Activated T-cell treated with anti-CD3 and anti-CD28 coated beads, Interleukin-2, amount 50 U/mL, for 24 hours (primary cell): ENCODE measurements around the gene NGF.

Source experiments
- DNase-seq: peaks from one replicate; pipeline ENCODE4 v3.0.0-alpha.2; 2020
- H3K27ac Mint-ChIP-seq: 2 replicates; pipeline ENCODE4 v1.8.0; 2020; ENCODE audit warnings: mild to moderate bottlenecking, mixed read lengths
- H3K27me3 Mint-ChIP-seq: 2 replicates; pipeline ENCODE4 v1.8.0; 2020; ENCODE audit warnings: mixed read lengths
- H3K36me3 Mint-ChIP-seq: 2 replicates; pipeline ENCODE4 v1.8.0; 2020; ENCODE audit warnings: low read depth, mixed read lengths
- H3K4me1 Mint-ChIP-seq: 2 replicates; pipeline ENCODE4 v1.8.0; 2020; ENCODE audit warnings: low read depth, mixed read lengths
- H3K4me3 Mint-ChIP-seq: 2 replicates; pipeline ENCODE4 v1.8.0; 2020; ENCODE audit warnings: mild to moderate bottlenecking, moderate library complexity, mixed read lengths
- H3K9me3 Mint-ChIP-seq: 2 replicates; pipeline ENCODE4 v1.8.0; 2020; ENCODE audit warnings: mixed read lengths

The NGF gene

GRCh38 chr1:115288591-115289198 lies 49.4 kb downstream of the NGF start:
- DNase-seq: no peak

DNA sequence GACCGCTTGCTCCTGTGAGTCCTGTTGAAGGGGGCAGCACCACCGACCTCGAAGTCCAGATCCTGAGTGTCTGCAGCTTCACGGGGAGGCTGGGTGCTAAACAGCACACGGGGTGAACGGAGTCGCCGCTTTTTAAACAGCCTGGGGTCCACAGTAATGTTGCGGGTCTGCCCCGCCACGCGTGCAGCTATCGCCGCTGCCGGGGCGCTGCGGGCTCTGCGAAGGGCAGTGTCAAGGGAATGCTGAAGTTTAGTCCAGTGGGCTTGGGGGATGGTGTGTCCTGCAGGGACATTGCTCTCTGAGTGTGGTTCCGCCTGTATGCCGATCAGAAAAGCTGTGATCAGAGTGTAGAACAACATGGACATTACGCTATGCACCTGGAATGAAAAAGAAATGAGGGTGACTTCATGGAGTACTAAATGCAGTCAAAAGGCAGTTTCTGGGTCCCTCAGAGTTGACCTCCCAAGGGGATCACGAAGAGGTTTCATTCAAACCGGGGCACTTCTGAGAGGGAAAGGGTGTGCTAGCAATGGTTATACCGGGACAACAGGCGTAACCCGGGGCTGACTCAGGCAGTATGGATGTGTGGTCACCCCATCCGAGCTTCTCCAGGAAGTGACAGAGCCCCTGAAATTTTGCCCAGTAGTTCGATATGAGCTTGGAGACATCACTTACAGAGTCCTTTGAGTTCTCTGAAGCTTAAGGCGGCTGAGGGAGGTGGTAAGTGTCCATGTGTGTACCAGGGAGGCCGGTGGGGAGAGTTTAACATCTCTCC lies 51.4 kb downstream of the NGF start:
- Mint-ChIP-seq H3K27me3 (peaks cover 26% of the 10 kb centered on the region), H3K27ac (no peak overlapping the region), H3K4me3 (no peak overlapping the region), H3K4me1 (no peaks in the 10 kb centered on the region), H3K9me3 (no peaks in the 10 kb centered on the region), H3K36me3 (no peaks in the 10 kb centered on the region)
- no peak for DNase-seq

More at GRCh38 chr1:115288591-115289198, 49.4 kb downstream of the NGF start:
- Mint-ChIP-seq H3K4me1 (no peaks in the 10 kb centered on the region), H3K4me3 (no peak overlapping the region), H3K27ac (no peak overlapping the region), H3K36me3 (no peaks in the 10 kb centered on the region), H3K9me3 (no peaks in the 10 kb centered on the region), H3K27me3 (peaks cover 34% of the 10 kb centered on the region)

DNA sequence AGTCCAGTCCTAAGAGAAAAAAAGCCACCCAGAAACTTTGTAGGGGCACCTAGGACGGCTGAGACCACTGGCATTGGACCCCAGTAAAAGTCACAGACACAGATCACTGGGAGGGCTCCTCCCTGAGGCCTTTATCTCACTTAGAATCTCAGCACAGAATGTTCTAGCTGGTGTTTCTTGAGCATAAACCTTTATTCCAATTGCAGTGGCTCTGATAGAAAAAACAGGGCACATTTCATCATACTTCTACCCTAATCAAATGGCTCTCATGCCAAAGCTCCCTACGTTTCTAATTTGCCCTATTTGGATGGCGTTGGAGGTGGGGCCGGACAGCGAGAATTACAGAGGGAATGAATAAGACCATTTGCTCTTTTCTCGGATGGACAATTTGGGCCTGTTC lies 53.8 kb downstream of the NGF start:
- H3K27ac Mint-ChIP-seq: no peak overlapping the region
- H3K36me3 Mint-ChIP-seq: no peaks in the 10 kb centered on the region
- no peak overlapping the region for H3K4me3 Mint-ChIP-seq
- no peaks in the 10 kb centered on the region for H3K9me3 Mint-ChIP-seq
- peaks cover 27% of the 10 kb centered on the region for H3K27me3 Mint-ChIP-seq
- DNase-seq: no peak
- H3K4me1 Mint-ChIP-seq: peaks cover 3% of the 10 kb centered on the region

DNA sequence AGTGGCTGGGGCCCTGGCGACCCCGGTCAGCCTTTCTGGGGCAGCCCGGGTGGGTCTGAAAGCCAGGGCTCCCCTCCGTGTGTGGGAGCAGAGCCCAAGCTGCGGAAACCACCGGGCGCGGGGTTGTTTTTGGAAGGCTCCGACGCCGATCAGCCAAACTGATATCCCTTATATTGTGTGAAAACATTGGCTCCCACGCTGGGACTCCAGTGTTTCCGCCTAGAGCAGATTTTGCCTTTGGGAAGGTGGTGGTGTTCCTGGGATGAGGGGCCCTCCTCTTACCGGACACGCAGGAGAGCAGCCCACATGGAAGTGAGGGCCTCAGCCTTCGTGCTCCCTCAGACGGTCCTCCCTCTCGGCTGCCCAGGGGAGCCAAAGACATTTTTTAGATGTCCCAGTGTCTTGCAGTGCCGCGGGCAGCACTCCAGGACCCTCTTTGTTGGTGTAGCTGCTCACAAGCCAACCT lies 54.3 kb downstream of the NGF start:
- Mint-ChIP-seq H3K9me3 (no peaks in the 10 kb centered on the region), H3K4me1 (peaks cover 3% of the 10 kb centered on the region), H3K36me3 (no peaks in the 10 kb centered on the region), H3K27me3 (peaks cover 32% of the 10 kb centered on the region), H3K4me3 (no peak overlapping the region), H3K27ac (no peak overlapping the region)
- DNase-seq: no peak

DNA sequence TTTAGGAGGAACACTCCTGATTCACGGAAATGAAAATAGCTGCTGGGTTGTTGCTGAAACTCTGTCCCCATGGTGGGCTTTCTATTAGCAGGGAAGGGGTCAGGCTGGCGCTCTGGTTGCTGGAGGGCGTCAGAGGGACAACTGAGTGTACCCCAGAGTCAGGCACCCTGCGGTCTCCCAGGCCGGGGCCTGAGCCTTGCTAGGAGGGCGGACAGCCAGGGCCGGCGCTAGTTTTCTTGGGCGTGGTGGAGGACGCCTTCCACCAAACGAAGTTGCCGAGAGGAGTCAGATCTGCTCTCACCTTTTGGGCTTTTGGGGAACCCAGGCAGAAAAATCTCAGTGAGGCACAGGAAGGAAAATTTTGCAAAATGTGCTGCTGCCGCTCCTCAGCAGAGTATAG lies 54.8 kb downstream of the NGF start:
- Mint-ChIP-seq H3K4me3 (no peak overlapping the region), H3K36me3 (no peaks in the 10 kb centered on the region), H3K4me1 (peaks cover 3% of the 10 kb centered on the region), H3K27ac (no peak overlapping the region), H3K9me3 (no peaks in the 10 kb centered on the region), H3K27me3 (peaks cover 36% of the 10 kb centered on the region)
- no peak for DNase-seq

- Mint-ChIP-seq H3K27me3 (peaks cover 37% of the 10 kb centered on the region), H3K9me3 (no peaks in the 10 kb centered on the region), H3K36me3 (no peaks in the 10 kb centered on the region), H3K27ac (no peak overlapping the region), H3K4me3 (no peak overlapping the region), H3K4me1 (peaks cover 3% of the 10 kb centered on the region)
- DNase-seq: no peak
Measured at GRCh38 chr1:115282807-115283208, 55.2 kb downstream of the NGF start.

GRCh38 chr1:115281143-115281542 lies 56.9 kb downstream of the NGF start:
- Mint-ChIP-seq H3K27me3 (peaks cover 31% of the 10 kb centered on the region), H3K4me1 (peaks cover 9% of the 10 kb centered on the region), H3K4me3 (no peak overlapping the region), H3K9me3 (no peaks in the 10 kb centered on the region), H3K36me3 (no peaks in the 10 kb centered on the region), H3K27ac (no peak overlapping the region)
- DNase-seq: no peak

DNA sequence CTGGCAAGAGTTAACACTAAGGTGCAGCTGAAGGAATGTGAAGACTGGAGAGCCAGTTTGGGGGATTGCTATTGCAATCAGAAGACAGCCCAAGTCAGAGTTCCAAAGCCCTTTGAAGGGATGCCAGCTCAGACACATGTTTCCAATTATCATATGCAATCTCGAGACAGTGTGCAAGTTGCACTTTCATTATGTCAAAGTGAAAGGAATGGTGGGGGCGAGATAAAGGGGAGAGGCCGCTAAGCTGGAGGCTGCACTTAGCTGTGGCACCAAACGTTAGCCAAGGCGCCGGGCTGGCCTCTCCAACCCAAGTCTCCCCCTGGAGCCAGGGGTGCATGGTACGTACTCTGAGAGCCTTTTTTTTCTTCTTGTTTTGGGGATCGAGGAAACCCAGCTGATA lies 58.0 kb downstream of the NGF start:
- DNase-seq: no peak
- no peaks in the 10 kb centered on the region for H3K36me3 Mint-ChIP-seq
- H3K4me3 Mint-ChIP-seq: no peak overlapping the region
- peaks cover 9% of the 10 kb centered on the region for H3K4me1 Mint-ChIP-seq
- H3K27ac Mint-ChIP-seq: no peak overlapping the region
- H3K9me3 Mint-ChIP-seq: no peaks in the 10 kb centered on the region
- peaks cover 40% of the 10 kb centered on the region for H3K27me3 Mint-ChIP-seq

- Mint-ChIP-seq H3K27ac (no peak overlapping the region), H3K4me3 (no peak overlapping the region), H3K9me3 (no peaks in the 10 kb centered on the region), H3K36me3 (no peaks in the 10 kb centered on the region), H3K27me3 (peaks cover 50% of the 10 kb centered on the region), H3K4me1 (peaks cover 9% of the 10 kb centered on the region)
- DNase-seq: no peak
Measured at GRCh38 chr1:115278211-115278610, 59.8 kb downstream of the NGF start.

DNA sequence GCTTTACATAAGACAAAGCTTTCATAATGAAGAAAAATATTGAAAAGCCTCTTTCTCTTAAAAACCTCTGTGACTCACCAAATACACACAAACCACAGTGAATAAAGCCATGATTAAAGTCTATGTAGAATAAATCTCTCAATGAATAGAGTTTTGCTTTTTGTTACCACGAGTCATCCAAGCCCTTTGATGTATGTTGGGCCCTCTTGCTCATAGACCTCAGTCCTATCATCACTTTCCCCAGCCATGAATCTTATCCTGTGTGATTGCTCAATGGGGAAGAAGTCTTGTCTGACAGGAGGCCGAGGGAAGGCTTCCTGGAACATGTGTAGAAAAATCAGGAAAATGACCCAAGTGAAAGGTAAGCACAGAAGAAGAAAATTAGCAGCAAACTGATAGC lies 60.8 kb downstream of the NGF start:
- no peak overlapping the region for H3K27ac Mint-ChIP-seq
- no peaks in the 10 kb centered on the region for H3K9me3 Mint-ChIP-seq
- H3K27me3 Mint-ChIP-seq: peaks cover 48% of the 10 kb centered on the region
- no peak for DNase-seq
- H3K4me1 Mint-ChIP-seq: peaks cover 9% of the 10 kb centered on the region
- no peaks in the 10 kb centered on the region for H3K36me3 Mint-ChIP-seq
- H3K4me3 Mint-ChIP-seq: no peak overlapping the region

GRCh38 chr1:115275216-115275615 lies 62.8 kb downstream of the NGF start:
- Mint-ChIP-seq H3K4me3 (no peak overlapping the region), H3K27me3 (peaks cover 44% of the 10 kb centered on the region), H3K9me3 (no peaks in the 10 kb centered on the region), H3K36me3 (no peaks in the 10 kb centered on the region), H3K27ac (no peak overlapping the region), H3K4me1 (peaks cover 9% of the 10 kb centered on the region)
- no peak for DNase-seq

DNA sequence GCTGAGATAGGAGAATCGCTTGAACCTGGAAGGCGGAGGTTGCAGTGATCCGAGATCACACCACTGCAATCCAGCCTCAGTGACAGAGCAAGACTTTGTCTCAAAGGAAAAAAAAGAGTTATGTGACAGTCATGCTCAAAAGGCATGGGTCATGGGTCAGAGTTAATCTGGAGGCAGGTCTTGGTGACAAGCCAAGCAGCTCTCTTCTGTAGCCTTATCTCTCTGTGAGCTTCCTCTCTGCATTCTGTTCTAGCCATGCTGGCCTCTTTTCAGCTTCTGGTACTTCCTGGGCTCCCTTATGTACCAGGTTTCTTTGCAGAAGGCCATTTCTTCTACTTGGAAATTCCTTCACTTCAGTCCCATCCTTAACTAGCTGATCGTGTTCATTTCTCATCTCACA lies 63.6 kb downstream of the NGF start:
- Mint-ChIP-seq H3K27me3 (peaks cover 44% of the 10 kb centered on the region), H3K36me3 (no peaks in the 10 kb centered on the region)

GRCh38 chr1:115266729-115267421 lies 71.2 kb downstream of the NGF start:
- Mint-ChIP-seq H3K9me3 (no peaks in the 10 kb centered on the region), H3K27me3 (peaks cover 42% of the 10 kb centered on the region), H3K27ac (no peak overlapping the region), H3K4me3 (no peak overlapping the region), H3K36me3 (no peaks in the 10 kb centered on the region), H3K4me1 (no peaks in the 10 kb centered on the region)
- no peak for DNase-seq

More for the DNA sequence above, 63.6 kb downstream of the NGF start:
- no peaks in the 10 kb centered on the region for H3K9me3 Mint-ChIP-seq
- H3K4me1 Mint-ChIP-seq: peaks cover 6% of the 10 kb centered on the region
- DNase-seq: no peak
- no peak overlapping the region for H3K27ac Mint-ChIP-seq
- H3K4me3 Mint-ChIP-seq: no peak overlapping the region

- no peak overlapping the region for H3K4me3 Mint-ChIP-seq
- H3K9me3 Mint-ChIP-seq: no peaks in the 10 kb centered on the region
- H3K27me3 Mint-ChIP-seq: peaks cover 39% of the 10 kb centered on the region
- H3K36me3 Mint-ChIP-seq: no peaks in the 10 kb centered on the region
- DNase-seq: no peak
- no peak overlapping the region for H3K27ac Mint-ChIP-seq
- no peaks in the 10 kb centered on the region for H3K4me1 Mint-ChIP-seq
Measured at GRCh38 chr1:115265099-115265498, 73.0 kb downstream of the NGF start.

- peaks cover 32% of the 10 kb centered on the region for H3K27me3 Mint-ChIP-seq
- no peak overlapping the region for H3K4me3 Mint-ChIP-seq
- no peak for DNase-seq
- no peaks in the 10 kb centered on the region for H3K36me3 Mint-ChIP-seq
- peaks cover 12% of the 10 kb centered on the region for H3K9me3 Mint-ChIP-seq
- no peak overlapping the region for H3K27ac Mint-ChIP-seq
- H3K4me1 Mint-ChIP-seq: no peaks in the 10 kb centered on the region
Measured at GRCh38 chr1:115262886-115263285, 75.2 kb downstream of the NGF start.
